HEK293T (cell line): ENCODE data around the gene GLOD5.
"Not testable (repeated sequence)": the region's sequence is repeated elsewhere in the genome, so short reads cannot be mapped to it uniquely, and the experiment has no call there.

Experiments used
- CTCF ChIA-PET: fragments of 350-600 bp; formaldehyde crosslinking; extraction: SDS; loops from one replicate; lab custom pipeline; 2021; ENCODE audit warnings: antibody characterized with exemption, inconsistent platforms; lab: Yijun Ruan, JAX
- POLR2A ChIA-PET: fragments of 350-600 bp; formaldehyde crosslinking; extraction: SDS; loops from one replicate; lab custom pipeline; 2020; ENCODE audit warnings: antibody characterized with exemption, inconsistent platforms; lab: Yijun Ruan, JAX
- DNase-seq: peaks from one replicate; pipeline ENCODE4 v3.0.0; 2012; ENCODE audit warnings: mixed read lengths; ENCODE audit errors: extremely low spot score
- ARNT ChIP-seq: fragments of 450-650 bp; IDR thresholded peaks from 2 replicates; pipeline ENCODE4 v1.6.1; 2017; ENCODE audit warnings: mild to moderate bottlenecking
- BHLHE40 ChIP-seq: fragments of 450-650 bp; IDR thresholded peaks from 2 replicates; pipeline ENCODE4 v1.6.1; 2016; ENCODE audit warnings: mild to moderate bottlenecking, moderate library complexity, borderline replicate concordance
- CTBP1 ChIP-seq: fragments of 450-650 bp; IDR thresholded peaks from 2 replicates; pipeline ENCODE4 v1.6.1; 2016; ENCODE audit warnings: borderline replicate concordance
- ELF4 ChIP-seq: fragments of 450-650 bp; IDR thresholded peaks from 2 replicates; pipeline ENCODE4 v1.6.1; 2017; ENCODE audit warnings: antibody characterized with exemption
- FOXA1 ChIP-seq: fragments of 450-650 bp; IDR thresholded peaks from 2 replicates; pipeline ENCODE4 v1.6.1; 2016; ENCODE audit warnings: mild to moderate bottlenecking
- FOXK2 ChIP-seq: fragments of 450-650 bp; IDR thresholded peaks from 2 replicates; pipeline ENCODE4 v1.6.1; 2016; ENCODE audit warnings: mild to moderate bottlenecking
- FOXM1 ChIP-seq: fragments of 450-650 bp; IDR thresholded peaks from 2 replicates; pipeline ENCODE4 v1.6.1; 2017; ENCODE audit warnings: mild to moderate bottlenecking, borderline replicate concordance
- HDGF ChIP-seq: fragments of 450-650 bp; IDR thresholded peaks from 2 replicates; pipeline ENCODE4 v1.6.1; 2017; ENCODE audit warnings: antibody characterized with exemption, borderline replicate concordance
- L3MBTL2 ChIP-seq: fragments of 450-650 bp; conservative IDR thresholded peaks from 2 replicates; pipeline ENCODE4 v1.6.1; 2016; ENCODE audit warnings: mild to moderate bottlenecking
- LEF1 ChIP-seq: fragments of 450-650 bp; IDR thresholded peaks from 2 replicates; pipeline ENCODE4 v1.6.1; 2017; ENCODE audit warnings: mild to moderate bottlenecking, borderline replicate concordance
- NFRKB ChIP-seq: fragments of 450-650 bp; IDR thresholded peaks from 2 replicates; pipeline ENCODE4 v1.6.1; 2016; ENCODE audit warnings: mild to moderate bottlenecking, moderate library complexity
- PKNOX1 ChIP-seq: fragments of 450-650 bp; IDR thresholded peaks from 2 replicates; pipeline ENCODE4 v1.6.1; 2016
- SP1 ChIP-seq: fragments of 450-650 bp; IDR thresholded peaks from 2 replicates; pipeline ENCODE4 v1.6.1; 2017
- SUZ12 ChIP-seq: fragments of 450-650 bp; IDR thresholded peaks from 2 replicates; pipeline ENCODE4 v1.6.1; 2016; ENCODE audit warnings: mild to moderate bottlenecking
- TARDBP ChIP-seq: fragments of 450-650 bp; IDR thresholded peaks from 2 replicates; pipeline ENCODE4 v1.6.1; 2016
- ZNF384 ChIP-seq: fragments of 450-650 bp; IDR thresholded peaks from 2 replicates; pipeline ENCODE4 v1.6.1; 2016

GLOD5 gene

GRCh38 chrX:48818098-48818497, 56.6 kb downstream of the GLOD5 start:
- ChIA-PET CTCF (no interaction called here), POLR2A (no interaction called here)
- no peak for DNase-seq
- TF ChIP-seq FOXK2, result no peak
- no peak for TF ChIP-seq CTBP1
- no peak for TF ChIP-seq ZNF384

GRCh38 chrX:48818866-48819265, 57.3 kb downstream of the GLOD5 start:
- TF ChIP-seq ZNF384 (no peak), FOXM1 (no peak), PKNOX1 (no peak), NFRKB (no peak), SP1 (no peak), CTBP1 (no peak), TARDBP (no peak), ELF4 (no peak), ARNT (no peak), SUZ12 (no peak)
- no peak for DNase-seq
- ChIA-PET POLR2A (no interaction called here), CTCF (no interaction called here)

- POLR2A ChIA-PET, result not testable (repeated sequence)
Measured at GRCh38 chrX:48819394-48819793, 57.8 kb downstream of the GLOD5 start.

GRCh38 chrX:48823053-48823452, 61.5 kb downstream of the GLOD5 start:
- DNase-seq, result no peak
- ChIA-PET POLR2A (interaction anchor here (0.7 kb wide), 1 partner anchor 309 kb away, joined by 3 read pairs; no protein-coding TSS in a partner anchor), CTCF (no interaction called here)
- TF ChIP-seq FOXM1 (no peak), SUZ12 (no peak), LEF1 (no peak), PKNOX1 (no peak), ZNF384 (no peak), CTBP1 (no peak), SP1 (no peak), TARDBP (no peak), FOXK2 (no peak), L3MBTL2 (no peak), BHLHE40 (no peak), HDGF (no peak), NFRKB (no peak), FOXA1 (no peak), ELF4 (no peak), ARNT (no peak)

More at GRCh38 chrX:48819394-48819793, 57.8 kb downstream of the GLOD5 start:
- CTCF ChIA-PET, DNase-seq: not testable (repeated sequence)
